HPDE6-E6E7 (cell line): Measurements from ENCODE around the gene TBXA2R.
"Not testable (repeated sequence)": the region's sequence is repeated elsewhere in the genome, so short reads cannot be mapped to it uniquely, and the experiment has no call there.

Source experiments
- DNase-seq: peaks from one replicate; pipeline ENCODE4 v3.0.0; 2011; ENCODE audit warnings: missing footprints; ENCODE audit errors: extremely low spot score

TBXA2R gene

DNA sequence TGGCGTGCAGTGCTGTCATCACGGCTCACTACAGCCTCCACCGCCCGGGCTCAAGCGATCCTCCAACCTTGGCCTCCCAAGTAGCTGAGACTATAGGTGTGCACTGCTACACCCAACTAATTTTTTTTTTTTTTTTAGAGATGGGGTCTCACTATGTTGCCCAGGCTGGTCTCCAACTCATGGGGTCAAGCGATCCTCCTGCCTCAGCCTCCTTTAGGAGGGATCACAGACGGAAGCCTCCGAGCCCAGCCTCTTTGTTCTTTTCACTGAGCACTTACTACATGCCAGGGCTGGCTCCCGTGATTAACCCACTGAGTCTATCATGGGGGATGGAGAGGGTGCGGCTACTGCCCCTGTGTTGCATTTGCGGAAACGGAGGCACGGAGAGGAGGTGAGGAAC lies 32.8 kb upstream of the TBXA2R start:
- no peak for DNase-seq

- DNase-seq = no peak
Observed at GRCh38 chr19:3638208-3639193, 31.8 kb upstream of the TBXA2R start.

GRCh38 chr19:3637621-3638020 lies 30.9 kb upstream of the TBXA2R start:
- DNase-seq = no peak

DNA sequence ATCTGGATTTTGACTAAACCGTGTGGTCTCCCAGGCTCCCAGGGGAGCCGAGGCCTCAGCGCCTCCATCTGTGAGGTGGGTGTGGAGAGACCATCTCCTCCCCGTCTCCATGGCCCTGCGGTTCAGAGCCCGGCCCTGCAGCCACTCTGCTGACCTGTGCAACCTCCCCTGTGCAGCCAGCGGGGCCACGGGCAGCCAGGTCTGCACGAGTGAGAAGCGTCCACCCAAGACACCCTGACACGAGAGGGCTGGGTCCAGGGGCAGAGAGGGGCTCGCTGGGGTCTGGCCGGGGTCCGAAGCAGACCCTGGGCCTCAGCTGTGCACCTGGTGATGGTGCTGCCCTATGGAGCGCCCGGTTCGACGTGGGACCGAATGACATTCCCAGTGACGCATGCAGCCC lies 30.3 kb upstream of the TBXA2R start:
- DNase-seq = no peak

GRCh38 chr19:3636506-3636905 lies 29.8 kb upstream of the TBXA2R start:
- no peak for DNase-seq

DNA sequence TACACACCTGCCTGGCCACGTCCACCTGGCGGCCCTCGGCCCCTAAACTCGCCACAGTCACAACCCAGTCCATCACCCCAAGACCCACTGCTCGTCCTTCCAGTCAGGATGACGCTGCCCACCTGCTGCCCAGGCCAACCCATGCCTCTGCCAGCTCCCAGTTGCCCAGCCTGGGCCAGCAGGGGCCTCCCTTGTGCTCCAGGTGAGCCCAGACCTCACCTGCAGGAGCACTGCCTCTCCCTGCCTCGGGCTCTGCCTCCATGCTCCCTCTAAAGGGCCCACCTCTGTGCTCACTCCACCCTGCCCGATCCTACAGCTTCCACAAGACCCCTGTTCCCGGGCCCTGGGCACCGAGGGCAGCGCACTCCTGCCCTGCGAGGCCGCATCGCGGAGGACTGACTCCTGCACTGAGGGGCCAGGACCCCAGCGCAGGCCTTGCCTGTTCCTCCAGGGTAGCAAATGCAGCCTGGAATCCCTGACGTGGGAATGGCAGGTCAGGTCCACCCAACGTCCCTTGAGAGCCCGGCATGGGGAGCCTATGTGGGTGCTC lies 27.9 kb upstream of the TBXA2R start:
- no peak for DNase-seq

DNA sequence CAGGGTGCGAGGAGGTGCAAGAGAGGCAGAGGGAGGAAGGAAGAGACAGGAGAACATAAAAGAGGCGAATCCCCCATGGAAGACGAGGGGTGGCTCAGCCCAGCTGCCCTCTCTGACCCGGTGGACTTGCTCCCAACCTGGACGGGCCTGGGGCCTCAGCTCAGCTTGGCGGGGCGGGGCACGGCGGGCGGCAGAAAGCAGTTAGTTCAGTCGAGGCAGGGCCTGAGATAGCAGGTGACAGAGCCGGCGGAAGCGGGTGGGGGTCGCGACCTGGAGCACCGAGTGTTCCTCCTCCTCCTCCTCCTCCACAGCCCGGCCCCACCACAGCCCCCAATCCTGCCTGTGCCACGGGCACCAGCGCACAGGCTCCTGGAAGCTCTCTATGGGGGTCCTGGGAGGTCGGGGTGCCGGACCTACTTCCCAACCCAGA lies 26.9 kb upstream of the TBXA2R start:
- no peak for DNase-seq

- no peak for DNase-seq
Observed at GRCh38 chr19:3632739-3633558, 26.3 kb upstream of the TBXA2R start.

- no peak for DNase-seq
Observed at GRCh38 chr19:3632098-3632497, 25.4 kb upstream of the TBXA2R start.

DNA sequence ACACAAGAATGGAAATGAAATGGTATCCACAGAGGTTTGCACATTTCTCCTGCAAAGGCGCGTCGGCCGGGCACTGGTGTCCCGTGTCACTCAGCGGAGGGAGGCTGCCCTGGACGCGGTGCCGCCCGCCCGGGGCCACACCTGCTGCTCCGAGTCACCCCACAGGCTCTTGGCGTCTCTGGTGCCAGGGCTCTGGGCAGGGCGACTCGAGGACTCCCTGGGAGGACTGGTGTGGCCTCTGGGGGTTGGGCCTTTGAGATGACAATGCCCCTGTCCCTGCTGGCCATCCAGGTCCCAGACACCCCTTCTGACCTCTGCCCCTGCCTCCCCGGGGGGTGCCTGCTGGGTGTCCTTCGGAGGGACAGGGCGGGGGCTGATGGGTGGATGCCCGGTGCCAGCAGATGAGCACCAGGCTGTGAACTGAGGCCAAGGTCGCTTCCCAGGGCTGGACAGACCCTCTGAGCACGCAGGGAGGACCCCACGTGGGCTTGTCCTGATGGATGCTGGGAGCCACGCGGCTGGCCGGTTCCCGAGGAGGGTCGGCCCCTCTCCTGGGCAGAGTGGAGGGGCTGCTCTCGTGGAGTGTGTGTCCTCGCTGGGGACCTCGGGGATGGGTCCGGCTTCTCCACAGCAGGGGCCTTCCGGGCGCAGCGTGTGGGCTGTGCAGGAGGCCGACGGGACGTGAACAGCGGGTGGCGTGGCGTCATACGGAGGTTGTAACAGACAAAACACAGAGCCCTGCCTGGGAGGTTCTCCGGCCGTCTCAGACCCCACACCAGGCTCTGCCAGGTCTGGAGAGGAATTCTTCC lies 24.6 kb upstream of the TBXA2R start:
- no peak for DNase-seq

GRCh38 chr19:3628766-3629165 lies 22.1 kb upstream of the TBXA2R start:
- DNase-seq = not testable (repeated sequence)

- DNase-seq = no peak
Observed at GRCh38 chr19:3627351-3627723, 20.7 kb upstream of the TBXA2R start.

DNA sequence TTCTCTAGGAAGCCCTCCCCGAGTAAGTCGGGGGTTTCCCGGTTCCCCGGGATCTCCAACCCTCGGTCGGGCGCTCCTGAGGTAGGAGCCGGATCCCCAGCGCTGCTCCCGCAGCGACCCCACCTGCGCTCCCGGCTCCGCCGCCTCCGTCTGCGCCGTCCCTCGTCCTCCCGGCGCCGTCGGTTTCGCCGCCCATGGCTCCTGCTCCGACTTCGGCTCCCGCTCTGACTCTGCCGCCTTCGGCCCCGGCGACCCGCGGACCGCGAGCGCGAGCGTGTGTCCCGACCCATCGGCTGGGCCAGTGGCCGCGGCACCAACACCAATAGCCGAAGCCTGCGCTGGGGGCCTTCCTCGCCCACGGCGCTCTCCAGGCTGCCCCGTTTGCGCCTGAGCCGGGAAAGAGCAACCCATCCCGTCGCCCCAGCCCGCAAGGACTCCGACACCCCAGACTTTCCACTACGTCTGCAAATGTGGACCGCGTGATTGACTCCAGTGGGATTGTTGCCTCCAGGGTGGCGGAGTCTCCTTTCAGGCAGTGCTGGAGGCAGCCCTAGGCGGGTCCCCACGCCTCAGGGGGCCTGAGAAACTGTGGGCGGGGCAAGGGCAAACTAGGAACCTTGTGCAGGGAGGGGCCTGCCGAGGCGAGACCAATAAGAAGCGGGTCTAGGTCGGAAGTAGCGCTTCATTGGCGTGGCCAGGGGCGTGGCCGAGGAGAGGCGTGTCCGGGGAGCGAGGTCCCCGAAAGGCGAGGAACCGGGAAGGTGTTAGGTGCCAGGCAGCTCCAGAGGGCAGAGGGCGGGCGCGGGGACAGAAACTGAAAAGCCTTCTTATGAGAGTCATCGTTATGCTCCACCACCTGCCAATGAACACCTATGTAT lies 20.0 kb upstream of the TBXA2R start, which contains the start of gene CACTIN:
Gene CACTIN (minus strand): TSS at position 318 of the 878 bp plus-strand sequence. CDS start 28 bp downstream, at position 290.
- DNase-seq = peak; percentile 100

GRCh38 chr19:3625996-3626472 lies 19.4 kb upstream of the TBXA2R start:
- DNase-seq = peak; percentile 13

- no peak for DNase-seq
Observed at GRCh38 chr19:3623716-3624115, 17.0 kb upstream of the TBXA2R start.

GRCh38 chr19:3622224-3622623 lies 15.5 kb upstream of the TBXA2R start:
- DNase-seq = no peak

GRCh38 chr19:3621689-3622088 lies 15.0 kb upstream of the TBXA2R start:
- no peak for DNase-seq

- DNase-seq = no peak
Observed at GRCh38 chr19:3620817-3621547, 14.3 kb upstream of the TBXA2R start.

- no peak for DNase-seq
Observed at GRCh38 chr19:3620145-3620816, 13.6 kb upstream of the TBXA2R start.
